ENCODE measurements around the gene NAGLU.
"Not testable (repeated sequence)": the region's sequence is repeated elsewhere in the genome, so short reads cannot be mapped to it uniquely, and the experiment has no call there.

The NAGLU gene

DNA sequence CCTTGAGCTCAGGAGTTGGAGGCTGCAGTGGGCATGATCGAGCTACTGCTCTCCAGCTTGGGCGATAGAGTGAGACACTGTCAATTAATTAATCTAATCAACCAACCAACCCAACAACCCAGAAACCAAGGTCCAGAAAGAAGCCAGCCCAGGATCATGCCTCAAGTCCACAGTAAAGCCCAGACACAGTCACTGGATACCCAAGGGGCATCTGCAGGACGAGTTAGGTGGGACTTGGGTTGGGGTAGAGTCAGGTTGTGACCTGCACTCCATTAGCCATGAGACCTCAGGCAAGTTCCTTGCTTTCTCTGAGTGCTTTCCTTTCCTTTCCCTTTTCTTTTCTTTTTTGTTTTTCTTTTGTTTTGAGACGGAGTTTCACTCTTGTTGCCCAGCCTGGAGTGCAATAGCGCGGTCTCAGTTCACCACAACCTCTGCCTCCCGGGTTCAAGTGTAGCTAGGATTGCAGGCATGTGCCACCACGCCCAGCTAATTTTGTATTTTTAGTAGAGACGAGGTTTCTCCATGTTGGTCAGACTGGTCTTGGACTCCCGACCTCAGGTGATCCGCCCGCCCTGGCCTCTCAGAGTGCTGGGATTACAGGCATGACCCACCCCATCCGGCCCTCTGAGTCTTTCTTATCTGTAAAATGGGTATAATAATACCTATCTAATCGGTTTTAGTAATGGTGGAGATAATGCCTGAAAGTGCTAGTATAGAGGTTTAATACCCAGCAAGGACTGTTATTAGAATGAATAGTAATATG lies 13.1 kb downstream of the NAGLU start:
- Histone ChIP-seq H3K14ac (ENCODE audit: low read length) (no peak overlapping the region), H2BK5ac (ENCODE audit: low read depth, low read length, poor library complexity) (no peak overlapping the region), H3K9me3 (ENCODE audit: insufficient read depth, low read depth, low read length) (no peaks in the 10 kb centered on the region), H3K18ac (ENCODE audit: low read length) (no peak overlapping the region), H3K79me1 (ENCODE audit: low read length) (peaks cover 16% of the 10 kb centered on the region), H3K4ac (ENCODE audit: low read depth, low read length) (no peak overlapping the region), H3K27me3 (ENCODE audit: insufficient read depth, low read length) (no peaks in the 10 kb centered on the region), H3K9ac (ENCODE audit: low read length) (no peak overlapping the region), H3K27ac (ENCODE audit: low read depth, low read length) (no peak overlapping the region), H3K36me3 (ENCODE audit: control insufficient read depth in 1 of 2, insufficient read depth in 2 of 2, low read length in 2 of 2) (peaks cover 3 to 5% of the 10 kb centered on the region in 2 experiments), H2AFZ (ENCODE audit: insufficient read depth, low read length, poor library complexity) (no peak overlapping the region), H3K4me3 (ENCODE audit: low read depth, low read length) (no peak overlapping the region), H2BK12ac (ENCODE audit: low read length) (no peak overlapping the region), H4K12ac (ENCODE audit: low read depth, low read length) (no peak overlapping the region), H2AK5ac (ENCODE audit: low read length) (no peak overlapping the region), H3K4me2 (ENCODE audit: low read length) (peak overlapping the region; percentile 58), H2BK120ac (ENCODE audit: insufficient read depth, low read length, poor library complexity) (no peak overlapping the region), H3K23ac (ENCODE audit: low read length) (no peak overlapping the region), H4K91ac (ENCODE audit: low read depth, low read length) (no peak overlapping the region), H3K4me1 (ENCODE audit: control insufficient read depth in 1 of 2, insufficient read depth in 2 of 2, low read length in 2 of 2) (peaks cover 27 to 31% of the 10 kb centered on the region in 2 experiments), H3K79me2 (ENCODE audit: control insufficient read depth, insufficient read depth, low read length, poor library complexity) (peaks cover 9% of the 10 kb centered on the region), H4K8ac (ENCODE audit: low read depth, low read length) (no peak overlapping the region)
- no CpG with 5 or more reads among the region's 14 CpGs for WGBS (ENCODE audit: extremely low coverage, insufficient coverage, insufficient read length)
- no peak for DNase-seq

DNA sequence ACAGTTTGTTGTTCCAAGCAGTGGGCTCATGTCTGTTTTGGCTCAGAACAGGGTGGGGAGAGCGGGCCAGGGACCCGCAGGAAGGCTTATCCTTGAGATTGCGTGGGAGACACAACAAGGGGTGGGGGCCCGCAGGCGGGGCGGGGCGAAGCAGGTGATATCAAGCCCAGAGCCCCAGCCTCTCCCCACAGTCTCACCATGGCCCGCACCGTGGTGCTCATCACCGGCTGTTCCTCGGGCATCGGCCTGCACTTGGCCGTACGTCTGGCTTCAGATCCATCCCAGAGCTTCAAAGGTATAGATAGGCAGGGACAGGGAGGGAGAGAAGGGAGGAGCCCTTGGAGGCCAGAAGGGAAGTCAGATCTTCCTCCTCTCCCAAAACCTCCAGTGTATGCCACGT lies 16.7 kb downstream of the NAGLU start, which contains the start of gene HSD17B1:
Gene HSD17B1 (plus strand): TSS at position 188 of the 400 bp plus-strand sequence. CDS start 11 bp downstream, at position 199.
- Histone ChIP-seq H3K14ac (ENCODE audit: low read length) (peak within 1 kb of the TSS; percentile 95), H2AFZ (ENCODE audit: insufficient read depth, low read length, poor library complexity) (peak within 1 kb of the TSS; percentile 66)

DNA sequence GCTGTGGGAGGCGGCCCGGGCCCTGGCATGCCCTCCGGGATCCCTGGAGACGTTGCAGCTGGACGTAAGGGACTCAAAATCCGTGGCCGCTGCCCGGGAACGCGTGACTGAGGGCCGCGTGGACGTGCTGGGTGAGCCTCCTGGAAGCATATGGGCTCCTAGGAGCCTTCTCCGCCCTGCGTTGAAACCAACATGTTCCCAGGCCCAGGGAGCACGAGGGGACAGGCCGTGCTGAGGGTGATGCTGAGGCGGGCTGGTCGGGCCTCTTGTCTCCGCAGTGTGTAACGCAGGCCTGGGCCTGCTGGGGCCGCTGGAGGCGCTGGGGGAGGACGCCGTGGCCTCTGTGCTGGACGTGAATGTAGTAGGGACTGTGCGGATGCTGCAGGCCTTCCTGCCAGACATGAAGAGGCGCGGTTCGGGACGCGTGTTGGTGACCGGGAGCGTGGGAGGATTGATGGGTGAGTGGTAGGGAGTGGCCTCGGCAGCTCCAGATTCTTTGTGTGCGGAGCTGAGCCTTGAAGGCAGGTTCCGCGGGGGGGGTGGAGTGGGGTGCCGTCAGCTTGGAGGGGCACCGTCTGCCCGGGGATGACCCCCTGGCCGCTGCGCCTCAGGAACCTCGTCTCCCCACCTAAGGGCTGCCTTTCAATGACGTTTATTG lies 17.2 kb downstream of the NAGLU start:
- peak overlapping the region; percentile 97 for H3K18ac ChIP-seq (ENCODE audit: low read length)
- peak overlapping the region; percentile 84 for H2AK5ac ChIP-seq (ENCODE audit: low read length)
- no CpG with 5 or more reads among the region's 45 CpGs for WGBS (ENCODE audit: extremely low coverage, insufficient coverage, insufficient read length)
- peak overlapping the region; percentile 53 for H2BK5ac ChIP-seq (ENCODE audit: low read depth, low read length, poor library complexity)
- no peaks in the 10 kb centered on the region for H3K9me3 ChIP-seq (ENCODE audit: insufficient read depth, low read depth, low read length)
- H3K4me1 ChIP-seq (ENCODE audit: control insufficient read depth in 1 of 2, insufficient read depth in 2 of 2, low read length in 2 of 2): peaks cover 21 to 24% of the 10 kb centered on the region in 2 experiments
- peak overlapping the region; percentile 25 for H3K4me3 ChIP-seq (ENCODE audit: low read depth, low read length)
- no peak overlapping the region for H3K9ac ChIP-seq (ENCODE audit: low read length)
- peak overlapping the region; percentile 82 for H2BK120ac ChIP-seq (ENCODE audit: insufficient read depth, low read length, poor library complexity)
- peak; percentile 72 to 73 for DNase-seq
- peak overlapping the region; percentile 77 for H3K4me2 ChIP-seq (ENCODE audit: low read length)
- peaks cover 16% of the 10 kb centered on the region for H3K79me2 ChIP-seq (ENCODE audit: control insufficient read depth, insufficient read depth, low read length, poor library complexity)
- H3K27ac ChIP-seq (ENCODE audit: low read depth, low read length): peak overlapping the region; percentile 76
- peaks cover 23% of the 10 kb centered on the region for H3K79me1 ChIP-seq (ENCODE audit: low read length)
- peak overlapping the region; percentile 23 for H2AFZ ChIP-seq (ENCODE audit: insufficient read depth, low read length, poor library complexity)
- H3K14ac ChIP-seq (ENCODE audit: low read length): peak overlapping the region; percentile 95
- peak overlapping the region; percentile 79 for H4K12ac ChIP-seq (ENCODE audit: low read depth, low read length)
- no peak overlapping the region for H3K23ac ChIP-seq (ENCODE audit: low read length)
- peak overlapping the region; percentile 93 for H3K4ac ChIP-seq (ENCODE audit: low read depth, low read length)
- H4K91ac ChIP-seq (ENCODE audit: low read depth, low read length): peak overlapping the region; percentile 92
- H2BK12ac ChIP-seq (ENCODE audit: low read length): peak overlapping the region; percentile 68
- H3K27me3 ChIP-seq (ENCODE audit: insufficient read depth, low read length): no peaks in the 10 kb centered on the region
- H3K36me3 ChIP-seq (ENCODE audit: control insufficient read depth in 1 of 2, insufficient read depth in 2 of 2, low read length in 2 of 2): peaks cover 0 to 2% of the 10 kb centered on the region in 2 experiments
- H4K8ac ChIP-seq (ENCODE audit: low read depth, low read length): peak overlapping the region; percentile 96

More for the DNA sequence above, 16.7 kb downstream of the NAGLU start, which contains the start of gene HSD17B1:
- H2BK120ac ChIP-seq (ENCODE audit: insufficient read depth, low read length, poor library complexity): peak within 1 kb of the TSS; percentile 82
- not testable (repeated sequence) for H3K9ac ChIP-seq (ENCODE audit: low read length); H3K23ac ChIP-seq (ENCODE audit: low read length); H3K9me3 ChIP-seq (ENCODE audit: insufficient read depth, low read depth, low read length); H3K27me3 ChIP-seq (ENCODE audit: insufficient read depth, low read length); DNase-seq; H3K36me3 ChIP-seq (ENCODE audit: control insufficient read depth in 1 of 2, insufficient read depth in 2 of 2, low read length in 2 of 2)
- peak within 1 kb of the TSS; percentile 84 for H2AK5ac ChIP-seq (ENCODE audit: low read length)
- peaks cover 16% of the 10 kb centered on the region for H3K79me2 ChIP-seq (ENCODE audit: control insufficient read depth, insufficient read depth, low read length, poor library complexity)
- WGBS (ENCODE audit: extremely low coverage, insufficient coverage, insufficient read length): no CpG with 5 or more reads among the region's 15 CpGs
- H4K91ac ChIP-seq (ENCODE audit: low read depth, low read length): peak within 1 kb of the TSS; percentile 92
- H3K4ac ChIP-seq (ENCODE audit: low read depth, low read length): peak within 1 kb of the TSS; percentile 93
- peak within 1 kb of the TSS; percentile 92 for H3K4me3 ChIP-seq (ENCODE audit: low read depth, low read length)
- H3K27ac ChIP-seq (ENCODE audit: low read depth, low read length): peak within 1 kb of the TSS; percentile 76
- peaks cover 24 to 27% of the 10 kb centered on the region in 2 experiments for H3K4me1 ChIP-seq (ENCODE audit: control insufficient read depth in 1 of 2, insufficient read depth in 2 of 2, low read length in 2 of 2)
- H3K18ac ChIP-seq (ENCODE audit: low read length): peak within 1 kb of the TSS; percentile 97
- H4K12ac ChIP-seq (ENCODE audit: low read depth, low read length): peak within 1 kb of the TSS; percentile 79
- H2BK5ac ChIP-seq (ENCODE audit: low read depth, low read length, poor library complexity): peak within 1 kb of the TSS; percentile 53
- H3K4me2 ChIP-seq (ENCODE audit: low read length): peak within 1 kb of the TSS; percentile 77
- peak within 1 kb of the TSS; percentile 90 for H2BK12ac ChIP-seq (ENCODE audit: low read length)
- peaks cover 26% of the 10 kb centered on the region for H3K79me1 ChIP-seq (ENCODE audit: low read length)
- H4K8ac ChIP-seq (ENCODE audit: low read depth, low read length): peak within 1 kb of the TSS; percentile 96

DNA sequence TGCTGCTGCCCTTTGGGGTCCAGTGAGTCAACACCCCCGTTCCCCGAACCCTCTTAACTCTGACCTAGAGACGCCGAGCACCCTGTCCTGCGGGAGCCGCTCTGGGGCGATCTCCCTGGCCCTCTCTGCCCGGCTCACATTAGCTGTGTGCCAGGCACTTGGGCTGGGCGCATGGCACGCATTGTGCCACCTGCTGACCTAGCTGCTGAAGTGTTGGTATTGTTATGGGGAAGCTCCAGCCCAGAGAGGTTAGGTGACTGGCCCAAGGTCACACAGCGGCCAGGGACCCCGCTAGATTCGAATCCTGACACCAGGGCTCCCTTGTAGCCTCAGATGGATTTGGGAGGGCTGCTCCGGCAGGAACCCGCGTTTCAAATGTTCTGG lies 17.8 kb downstream of the NAGLU start:
- Histone ChIP-seq H3K9ac (ENCODE audit: low read length) (peak overlapping the region; percentile 72), H2BK5ac (ENCODE audit: low read depth, low read length, poor library complexity) (peak overlapping the region; percentile 10), H4K12ac (ENCODE audit: low read depth, low read length) (peak overlapping the region; percentile 79), H3K36me3 (ENCODE audit: control insufficient read depth in 1 of 2, insufficient read depth in 2 of 2, low read length in 2 of 2) (peaks cover 0 to 2% of the 10 kb centered on the region in 2 experiments), H3K4ac (ENCODE audit: low read depth, low read length) (peak overlapping the region; percentile 93), H3K27ac (ENCODE audit: low read depth, low read length) (peak overlapping the region; percentile 76), H3K4me1 (ENCODE audit: control insufficient read depth in 1 of 2, insufficient read depth in 2 of 2, low read length in 2 of 2) (peaks cover 19 to 20% of the 10 kb centered on the region in 2 experiments), H3K79me1 (ENCODE audit: low read length) (peaks cover 22% of the 10 kb centered on the region), H3K23ac (ENCODE audit: low read length) (no peak overlapping the region), H3K79me2 (ENCODE audit: control insufficient read depth, insufficient read depth, low read length, poor library complexity) (peaks cover 16% of the 10 kb centered on the region), H4K91ac (ENCODE audit: low read depth, low read length) (peak overlapping the region; percentile 92), H3K9me3 (ENCODE audit: insufficient read depth, low read depth, low read length) (no peaks in the 10 kb centered on the region), H2BK120ac (ENCODE audit: insufficient read depth, low read length, poor library complexity) (peak overlapping the region; percentile 82), H3K14ac (ENCODE audit: low read length) (peak overlapping the region; percentile 95), H3K4me2 (ENCODE audit: low read length) (peak overlapping the region; percentile 77), H3K27me3 (ENCODE audit: insufficient read depth, low read length) (no peaks in the 10 kb centered on the region), H3K18ac (ENCODE audit: low read length) (peak overlapping the region; percentile 97), H2AK5ac (ENCODE audit: low read length) (peak overlapping the region; percentile 84), H4K8ac (ENCODE audit: low read depth, low read length) (peak overlapping the region; percentile 96), H3K4me3 (ENCODE audit: low read depth, low read length) (peak overlapping the region; percentile 92), H2AFZ (ENCODE audit: insufficient read depth, low read length, poor library complexity) (peak overlapping the region; percentile 66), H2BK12ac (ENCODE audit: low read length) (peak overlapping the region; percentile 90)
- WGBS (ENCODE audit: extremely low coverage, insufficient coverage, insufficient read length): no CpG with 5 or more reads among the region's 16 CpGs
- DNase-seq: no peak

Data from trophoblast cell (in vitro differentiated cells and primary cell).